ENCODE data around the gene UNC5C. TPM values are rescaled to one million over a fixed set of nuclear protein-coding genes. Genes with fewer than 3 reads are reported as not detected.

UNC5C gene
- total RNA-seq, 1 donor from 2014 or later: 76.7 TPM

GRCh38 chr4:95415346-95415771 is 133.4 kb downstream of the UNC5C start:
- Mint-ChIP-seq H3K36me3 (no peaks in the 10 kb centered on the region), H3K9me3 (no peaks in the 10 kb centered on the region), H3K4me1 (peaks cover 46% of the 10 kb centered on the region), H3K27ac (no peak overlapping the region), H3K4me3 (no peak overlapping the region), H3K27me3 (ENCODE audit: low read depth) (no peaks in the 10 kb centered on the region)
- no peak for DNase-seq (ENCODE audit: low spot score in 2 of 2, unreplicated experiment in 2 of 2)
- TF ChIP-seq CTCF (IDR thresholded peaks at IDR 0.05; ENCODE audit: unreplicated experiment): no peak

- no peak for DNase-seq (ENCODE audit: low spot score in 2 of 2, unreplicated experiment in 2 of 2)
- TF ChIP-seq CTCF (IDR thresholded peaks at IDR 0.05; ENCODE audit: unreplicated experiment): no peak
- Mint-ChIP-seq H3K9me3 (no peaks in the 10 kb centered on the region), H3K4me3 (no peak overlapping the region), H3K27ac (peak overlapping the region; percentile 48), H3K27me3 (ENCODE audit: low read depth) (no peaks in the 10 kb centered on the region), H3K36me3 (no peaks in the 10 kb centered on the region), H3K4me1 (peaks cover 73% of the 10 kb centered on the region)
Measured at GRCh38 chr4:95411371-95412088, 137.2 kb downstream of the UNC5C start.

GRCh38 chr4:95410387-95410977 is 138.3 kb downstream of the UNC5C start:
- H3K4me1 Mint-ChIP-seq: peaks cover 62% of the 10 kb centered on the region
- H3K4me3 Mint-ChIP-seq: no peak overlapping the region
- no peaks in the 10 kb centered on the region for H3K9me3 Mint-ChIP-seq
- H3K27ac Mint-ChIP-seq: peak overlapping the region; percentile 39
- no peak for DNase-seq (ENCODE audit: low spot score in 2 of 2, unreplicated experiment in 2 of 2)
- H3K27me3 Mint-ChIP-seq (ENCODE audit: low read depth): no peaks in the 10 kb centered on the region
- no peaks in the 10 kb centered on the region for H3K36me3 Mint-ChIP-seq
- no peak for TF ChIP-seq CTCF (IDR thresholded peaks at IDR 0.05; ENCODE audit: unreplicated experiment)

- TF ChIP-seq CTCF (IDR thresholded peaks at IDR 0.05; ENCODE audit: unreplicated experiment): no peak
Measured at GRCh38 chr4:95409750-95410149, 139.0 kb downstream of the UNC5C start.

GRCh38 chr4:95409127-95409526 is 139.6 kb downstream of the UNC5C start:
- DNase-seq (ENCODE audit: low spot score in 2 of 2, unreplicated experiment in 2 of 2): no peak
- TF ChIP-seq CTCF (IDR thresholded peaks at IDR 0.05; ENCODE audit: unreplicated experiment): no peak
- no peak overlapping the region for H3K27ac Mint-ChIP-seq
- no peaks in the 10 kb centered on the region for H3K9me3 Mint-ChIP-seq
- no peak overlapping the region for H3K4me3 Mint-ChIP-seq
- H3K27me3 Mint-ChIP-seq (ENCODE audit: low read depth): no peaks in the 10 kb centered on the region
- no peaks in the 10 kb centered on the region for H3K36me3 Mint-ChIP-seq
- peaks cover 56% of the 10 kb centered on the region for H3K4me1 Mint-ChIP-seq

More at GRCh38 chr4:95409750-95410149, 139.0 kb downstream of the UNC5C start:
- Mint-ChIP-seq H3K27me3 (ENCODE audit: low read depth) (no peaks in the 10 kb centered on the region), H3K9me3 (no peaks in the 10 kb centered on the region), H3K4me1 (peaks cover 56% of the 10 kb centered on the region), H3K36me3 (no peaks in the 10 kb centered on the region), H3K4me3 (no peak overlapping the region), H3K27ac (no peak overlapping the region)
- DNase-seq (ENCODE audit: low spot score in 2 of 2, unreplicated experiment in 2 of 2): no peak
